ENCODE results near the gene C3orf20. TPM values are rescaled to one million over a fixed set of nuclear protein-coding genes. Genes with fewer than 3 reads are reported as not detected.

C3orf20 gene
- total and polyA plus RNA-seq, 2 experiments from 2014 or later, result not detected

DNA sequence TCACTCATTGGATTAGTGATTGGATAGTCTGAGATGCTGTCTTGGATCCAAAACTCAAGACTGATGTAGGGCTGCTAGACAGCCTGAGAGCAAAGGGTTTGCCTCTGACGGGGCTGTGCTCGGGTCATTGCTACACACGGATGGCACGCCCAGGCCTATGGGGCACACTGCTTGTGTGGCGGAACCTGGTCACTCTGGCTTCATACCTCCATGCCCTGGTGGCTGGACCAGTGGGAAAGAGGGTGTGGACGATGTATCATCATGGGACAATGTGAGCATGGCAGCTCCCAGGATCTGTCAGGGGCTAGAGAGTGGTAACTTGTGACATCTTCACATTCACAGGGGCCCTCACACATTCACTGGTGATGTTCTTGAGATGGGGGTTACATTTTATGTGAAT is 41.5 kb upstream of the C3orf20 start:
- Histone ChIP-seq H3K4me2 (no peak overlapping the region), H3K4me1 (ENCODE audit: insufficient read depth) (no peaks in the 10 kb centered on the region), H2AFZ (0 out of 2 replicates have a peak overlapping the region, but pooled peaks have one; percentile 2), H3K36me3 (ENCODE audit: insufficient read depth) (no peaks in the 10 kb centered on the region), H3K27me3 (ENCODE audit: insufficient read depth) (no peaks in the 10 kb centered on the region), H4K20me1 (replicated peaks; ENCODE audit: insufficient read depth) (no peaks in the 10 kb centered on the region), H3F3A (replicated peaks; ENCODE audit: low read depth) (no peaks in the 10 kb centered on the region), H3K9me2 (ENCODE audit: insufficient read depth) (no peaks in the 10 kb centered on the region), H3K4me3 (no peak overlapping the region), H3K79me2 (replicated peaks; ENCODE audit: insufficient read depth) (no peaks in the 10 kb centered on the region), H3K27ac (ENCODE audit: low read depth) (no peak overlapping the region)
- TF ChIP-seq, protein P1, sequence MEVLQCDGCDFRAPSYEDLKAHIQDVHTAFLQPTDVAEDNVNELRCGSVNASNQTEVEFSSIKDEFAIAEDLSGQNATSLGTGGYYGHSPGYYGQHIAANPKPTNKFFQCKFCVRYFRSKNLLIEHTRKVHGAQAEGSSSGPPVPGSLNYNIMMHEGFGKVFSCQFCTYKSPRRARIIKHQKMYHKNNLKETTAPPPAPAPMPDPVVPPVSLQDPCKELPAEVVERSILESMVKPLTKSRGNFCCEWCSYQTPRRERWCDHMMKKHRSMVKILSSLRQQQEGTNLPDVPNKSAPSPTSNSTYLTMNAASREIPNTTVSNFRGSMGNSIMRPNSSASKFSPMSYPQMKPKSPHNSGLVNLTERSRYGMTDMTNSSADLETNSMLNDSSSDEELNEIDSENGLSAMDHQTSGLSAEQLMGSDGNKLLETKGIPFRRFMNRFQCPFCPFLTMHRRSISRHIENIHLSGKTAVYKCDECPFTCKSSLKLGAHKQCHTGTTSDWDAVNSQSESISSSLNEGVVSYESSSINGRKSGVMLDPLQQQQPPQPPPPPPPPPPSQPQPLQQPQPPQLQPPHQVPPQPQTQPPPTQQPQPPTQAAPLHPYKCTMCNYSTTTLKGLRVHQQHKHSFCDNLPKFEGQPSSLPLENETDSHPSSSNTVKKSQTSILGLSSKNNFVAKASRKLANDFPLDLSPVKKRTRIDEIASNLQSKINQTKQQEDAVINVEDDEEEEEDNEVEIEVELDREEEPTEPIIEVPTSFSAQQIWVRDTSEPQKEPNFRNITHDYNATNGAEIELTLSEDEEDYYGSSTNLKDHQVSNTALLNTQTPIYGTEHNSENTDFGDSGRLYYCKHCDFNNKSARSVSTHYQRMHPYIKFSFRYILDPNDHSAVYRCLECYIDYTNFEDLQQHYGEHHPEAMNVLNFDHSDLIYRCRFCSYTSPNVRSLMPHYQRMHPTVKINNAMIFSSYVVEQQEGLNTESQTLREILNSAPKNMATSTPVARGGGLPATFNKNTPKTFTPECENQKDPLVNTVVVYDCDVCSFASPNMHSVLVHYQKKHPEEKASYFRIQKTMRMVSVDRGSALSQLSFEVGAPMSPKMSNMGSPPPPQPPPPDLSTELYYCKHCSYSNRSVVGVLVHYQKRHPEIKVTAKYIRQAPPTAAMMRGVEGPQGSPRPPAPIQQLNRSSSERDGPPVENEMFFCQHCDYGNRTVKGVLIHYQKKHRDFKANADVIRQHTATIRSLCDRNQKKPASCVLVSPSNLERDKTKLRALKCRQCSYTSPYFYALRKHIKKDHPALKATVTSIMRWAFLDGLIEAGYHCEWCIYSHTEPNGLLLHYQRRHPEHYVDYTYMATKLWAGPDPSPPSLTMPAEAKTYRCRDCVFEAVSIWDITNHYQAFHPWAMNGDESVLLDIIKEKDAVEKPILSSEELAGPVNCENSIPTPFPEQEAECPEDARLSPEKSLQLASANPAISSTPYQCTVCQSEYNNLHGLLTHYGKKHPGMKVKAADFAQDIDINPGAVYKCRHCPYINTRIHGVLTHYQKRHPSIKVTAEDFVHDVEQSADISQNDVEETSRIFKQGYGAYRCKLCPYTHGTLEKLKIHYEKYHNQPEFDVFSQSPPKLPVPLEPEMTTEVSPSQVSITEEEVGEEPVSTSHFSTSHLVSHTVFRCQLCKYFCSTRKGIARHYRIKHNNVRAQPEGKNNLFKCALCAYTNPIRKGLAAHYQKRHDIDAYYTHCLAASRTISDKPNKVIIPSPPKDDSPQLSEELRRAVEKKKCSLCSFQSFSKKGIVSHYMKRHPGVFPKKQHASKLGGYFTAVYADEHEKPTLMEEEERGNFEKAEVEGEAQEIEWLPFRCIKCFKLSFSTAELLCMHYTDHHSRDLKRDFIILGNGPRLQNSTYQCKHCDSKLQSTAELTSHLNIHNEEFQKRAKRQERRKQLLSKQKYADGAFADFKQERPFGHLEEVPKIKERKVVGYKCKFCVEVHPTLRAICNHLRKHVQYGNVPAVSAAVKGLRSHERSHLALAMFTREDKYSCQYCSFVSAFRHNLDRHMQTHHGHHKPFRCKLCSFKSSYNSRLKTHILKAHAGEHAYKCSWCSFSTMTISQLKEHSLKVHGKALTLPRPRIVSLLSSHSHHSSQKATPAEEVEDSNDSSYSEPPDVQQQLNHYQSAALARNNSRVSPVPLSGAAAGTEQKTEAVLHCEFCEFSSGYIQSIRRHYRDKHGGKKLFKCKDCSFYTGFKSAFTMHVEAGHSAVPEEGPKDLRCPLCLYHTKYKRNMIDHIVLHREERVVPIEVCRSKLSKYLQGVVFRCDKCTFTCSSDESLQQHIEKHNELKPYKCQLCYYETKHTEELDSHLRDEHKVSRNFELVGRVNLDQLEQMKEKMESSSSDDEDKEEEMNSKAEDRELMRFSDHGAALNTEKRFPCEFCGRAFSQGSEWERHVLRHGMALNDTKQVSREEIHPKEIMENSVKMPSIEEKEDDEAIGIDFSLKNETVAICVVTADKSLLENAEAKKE (CRISPR knock-in tag; IDR thresholded peaks at IDR 0.05), result no peak
- no peak for TF ChIP-seq NANOG (IDR thresholded peaks at IDR 0.05; ENCODE audit: borderline replicate concordance)
- no peak for TF ChIP-seq JUNB (IDR thresholded peaks at IDR 0.05; ENCODE audit: unreplicated experiment)
- TF ChIP-seq ZNF331 (CRISPR knock-in tag; IDR thresholded peaks at IDR 0.05; ENCODE audit: low read depth), result no peak
- no peak for TF ChIP-seq EZH2 (IDR thresholded peaks at IDR 0.05; ENCODE audit: low read depth, unreplicated experiment)
- TF ChIP-seq POLR2AphosphoS5 (IDR thresholded peaks at IDR 0.05; ENCODE audit: low read depth), result no peak
- TF ChIP-seq, protein P2, sequence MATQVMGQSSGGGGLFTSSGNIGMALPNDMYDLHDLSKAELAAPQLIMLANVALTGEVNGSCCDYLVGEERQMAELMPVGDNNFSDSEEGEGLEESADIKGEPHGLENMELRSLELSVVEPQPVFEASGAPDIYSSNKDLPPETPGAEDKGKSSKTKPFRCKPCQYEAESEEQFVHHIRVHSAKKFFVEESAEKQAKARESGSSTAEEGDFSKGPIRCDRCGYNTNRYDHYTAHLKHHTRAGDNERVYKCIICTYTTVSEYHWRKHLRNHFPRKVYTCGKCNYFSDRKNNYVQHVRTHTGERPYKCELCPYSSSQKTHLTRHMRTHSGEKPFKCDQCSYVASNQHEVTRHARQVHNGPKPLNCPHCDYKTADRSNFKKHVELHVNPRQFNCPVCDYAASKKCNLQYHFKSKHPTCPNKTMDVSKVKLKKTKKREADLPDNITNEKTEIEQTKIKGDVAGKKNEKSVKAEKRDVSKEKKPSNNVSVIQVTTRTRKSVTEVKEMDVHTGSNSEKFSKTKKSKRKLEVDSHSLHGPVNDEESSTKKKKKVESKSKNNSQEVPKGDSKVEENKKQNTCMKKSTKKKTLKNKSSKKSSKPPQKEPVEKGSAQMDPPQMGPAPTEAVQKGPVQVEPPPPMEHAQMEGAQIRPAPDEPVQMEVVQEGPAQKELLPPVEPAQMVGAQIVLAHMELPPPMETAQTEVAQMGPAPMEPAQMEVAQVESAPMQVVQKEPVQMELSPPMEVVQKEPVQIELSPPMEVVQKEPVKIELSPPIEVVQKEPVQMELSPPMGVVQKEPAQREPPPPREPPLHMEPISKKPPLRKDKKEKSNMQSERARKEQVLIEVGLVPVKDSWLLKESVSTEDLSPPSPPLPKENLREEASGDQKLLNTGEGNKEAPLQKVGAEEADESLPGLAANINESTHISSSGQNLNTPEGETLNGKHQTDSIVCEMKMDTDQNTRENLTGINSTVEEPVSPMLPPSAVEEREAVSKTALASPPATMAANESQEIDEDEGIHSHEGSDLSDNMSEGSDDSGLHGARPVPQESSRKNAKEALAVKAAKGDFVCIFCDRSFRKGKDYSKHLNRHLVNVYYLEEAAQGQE (IDR thresholded peaks at IDR 0.05; ENCODE audit: unreplicated experiment), result no peak
- TF ChIP-seq, protein P3, sequence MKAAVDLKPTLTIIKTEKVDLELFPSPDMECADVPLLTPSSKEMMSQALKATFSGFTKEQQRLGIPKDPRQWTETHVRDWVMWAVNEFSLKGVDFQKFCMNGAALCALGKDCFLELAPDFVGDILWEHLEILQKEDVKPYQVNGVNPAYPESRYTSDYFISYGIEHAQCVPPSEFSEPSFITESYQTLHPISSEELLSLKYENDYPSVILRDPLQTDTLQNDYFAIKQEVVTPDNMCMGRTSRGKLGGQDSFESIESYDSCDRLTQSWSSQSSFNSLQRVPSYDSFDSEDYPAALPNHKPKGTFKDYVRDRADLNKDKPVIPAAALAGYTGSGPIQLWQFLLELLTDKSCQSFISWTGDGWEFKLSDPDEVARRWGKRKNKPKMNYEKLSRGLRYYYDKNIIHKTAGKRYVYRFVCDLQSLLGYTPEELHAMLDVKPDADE (IDR thresholded peaks at IDR 0.05), result no peak
- no peak for TF ChIP-seq ZNF114 (CRISPR knock-in tag; IDR thresholded peaks at IDR 0.05)
- no peak for TF ChIP-seq EZH2phosphoT487 (IDR thresholded peaks at IDR 0.05; ENCODE audit: unreplicated experiment)
- TF ChIP-seq, protein P4, sequence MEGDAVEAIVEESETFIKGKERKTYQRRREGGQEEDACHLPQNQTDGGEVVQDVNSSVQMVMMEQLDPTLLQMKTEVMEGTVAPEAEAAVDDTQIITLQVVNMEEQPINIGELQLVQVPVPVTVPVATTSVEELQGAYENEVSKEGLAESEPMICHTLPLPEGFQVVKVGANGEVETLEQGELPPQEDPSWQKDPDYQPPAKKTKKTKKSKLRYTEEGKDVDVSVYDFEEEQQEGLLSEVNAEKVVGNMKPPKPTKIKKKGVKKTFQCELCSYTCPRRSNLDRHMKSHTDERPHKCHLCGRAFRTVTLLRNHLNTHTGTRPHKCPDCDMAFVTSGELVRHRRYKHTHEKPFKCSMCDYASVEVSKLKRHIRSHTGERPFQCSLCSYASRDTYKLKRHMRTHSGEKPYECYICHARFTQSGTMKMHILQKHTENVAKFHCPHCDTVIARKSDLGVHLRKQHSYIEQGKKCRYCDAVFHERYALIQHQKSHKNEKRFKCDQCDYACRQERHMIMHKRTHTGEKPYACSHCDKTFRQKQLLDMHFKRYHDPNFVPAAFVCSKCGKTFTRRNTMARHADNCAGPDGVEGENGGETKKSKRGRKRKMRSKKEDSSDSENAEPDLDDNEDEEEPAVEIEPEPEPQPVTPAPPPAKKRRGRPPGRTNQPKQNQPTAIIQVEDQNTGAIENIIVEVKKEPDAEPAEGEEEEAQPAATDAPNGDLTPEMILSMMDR (conservative IDR thresholded peaks at IDR 0.05; ENCODE audit: low read depth in 2 of 2), result no peak
- TF ChIP-seq CREB1 (CRISPR knock-in tag; IDR thresholded peaks at IDR 0.05; ENCODE audit: low read depth), result no peak
- no peak for TF ChIP-seq STAT1 (IDR thresholded peaks at IDR 0.05; ENCODE audit: unreplicated experiment)
- peaks cover 8% of the 10 kb centered on the region; the same call in 2 of the 3 replicates for H3K4me1 Mint-ChIP-seq
- no peaks in the 10 kb centered on the region for H3K36me3 Mint-ChIP-seq (ENCODE audit: low read depth)
- no peaks in the 10 kb centered on the region for H3K9me3 Mint-ChIP-seq
- peaks cover 4% of the 10 kb centered on the region for H3K27me3 Mint-ChIP-seq (ENCODE audit: insufficient read depth, low read depth, poor library complexity)
- H3K4me3 Mint-ChIP-seq, result no peak overlapping the region
- ATAC-seq (no peak; the same call in 2 of the 3 replicates), DNase-seq (ENCODE audit: low spot score) (no peak)
- no peak overlapping the region for H3K27ac Mint-ChIP-seq
